Activated CD4-positive, alpha-beta T cell treated with anti-CD3 and anti-CD28 coated beads, Interleukin-2, amount 50 U/mL, for 1 hour (primary cell): ENCODE results near the gene CLDN5.

ENCODE experiments used
- DNase-seq: peaks from one replicate; pipeline ENCODE4 v3.0.0-alpha.2; 2020

CLDN5 gene

GRCh38 chr22:19501897-19502447, 22.2 kb downstream of the CLDN5 start:
- no peak for DNase-seq

DNA sequence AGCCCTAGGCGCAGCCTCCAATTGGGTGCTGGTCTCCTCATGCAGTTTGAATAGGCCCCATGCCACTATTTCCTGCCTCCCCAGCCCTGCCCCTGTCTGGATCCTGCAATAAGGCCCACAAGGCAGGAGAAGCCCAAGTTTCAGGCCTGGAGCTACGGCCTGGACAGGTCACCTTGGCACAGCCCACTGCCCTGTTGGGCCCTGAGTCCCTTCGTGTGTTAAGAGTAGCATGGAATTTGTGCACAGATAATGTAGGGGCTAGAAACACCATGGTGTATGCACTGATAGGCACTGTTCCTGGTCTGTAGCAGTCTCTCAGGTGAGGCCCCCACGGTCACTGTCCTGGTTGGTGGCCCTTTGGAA, 24.3 kb downstream of the CLDN5 start:
- no peak for DNase-seq

DNA sequence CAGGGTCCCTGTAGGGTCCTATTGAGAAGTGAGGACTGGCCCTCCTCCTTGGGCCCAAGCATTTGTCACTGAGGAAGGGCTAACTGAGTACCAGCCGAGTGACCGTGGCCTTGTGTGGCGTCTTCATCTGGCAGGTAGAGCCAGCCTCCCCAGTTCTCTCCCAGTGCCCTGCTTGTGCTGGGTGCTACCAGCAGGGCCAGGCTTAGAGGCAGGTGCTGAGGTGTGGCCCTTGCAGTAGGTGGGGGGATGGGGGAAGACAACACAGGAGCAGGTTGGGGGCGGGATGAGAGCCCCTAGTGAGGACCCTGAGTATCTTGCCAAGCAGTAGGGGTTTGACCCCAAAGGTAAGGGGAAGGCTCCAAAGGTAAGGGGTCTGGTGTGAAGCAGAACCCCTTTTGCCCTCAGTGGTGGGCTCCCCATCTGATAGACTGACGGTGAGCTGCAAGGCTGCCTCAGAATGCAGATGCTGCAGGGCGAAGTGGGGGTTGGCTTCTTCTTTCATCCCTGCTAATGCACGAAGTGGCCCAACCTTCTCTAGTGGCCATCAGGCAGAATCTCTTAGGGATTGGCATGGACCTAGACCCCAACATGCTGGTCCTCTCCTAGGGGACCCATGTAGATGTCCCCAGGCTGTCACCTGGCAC, 24.9 kb downstream of the CLDN5 start:
- DNase-seq: no peak

GRCh38 chr22:19498866-19499190, 25.4 kb downstream of the CLDN5 start:
- no peak for DNase-seq

DNA sequence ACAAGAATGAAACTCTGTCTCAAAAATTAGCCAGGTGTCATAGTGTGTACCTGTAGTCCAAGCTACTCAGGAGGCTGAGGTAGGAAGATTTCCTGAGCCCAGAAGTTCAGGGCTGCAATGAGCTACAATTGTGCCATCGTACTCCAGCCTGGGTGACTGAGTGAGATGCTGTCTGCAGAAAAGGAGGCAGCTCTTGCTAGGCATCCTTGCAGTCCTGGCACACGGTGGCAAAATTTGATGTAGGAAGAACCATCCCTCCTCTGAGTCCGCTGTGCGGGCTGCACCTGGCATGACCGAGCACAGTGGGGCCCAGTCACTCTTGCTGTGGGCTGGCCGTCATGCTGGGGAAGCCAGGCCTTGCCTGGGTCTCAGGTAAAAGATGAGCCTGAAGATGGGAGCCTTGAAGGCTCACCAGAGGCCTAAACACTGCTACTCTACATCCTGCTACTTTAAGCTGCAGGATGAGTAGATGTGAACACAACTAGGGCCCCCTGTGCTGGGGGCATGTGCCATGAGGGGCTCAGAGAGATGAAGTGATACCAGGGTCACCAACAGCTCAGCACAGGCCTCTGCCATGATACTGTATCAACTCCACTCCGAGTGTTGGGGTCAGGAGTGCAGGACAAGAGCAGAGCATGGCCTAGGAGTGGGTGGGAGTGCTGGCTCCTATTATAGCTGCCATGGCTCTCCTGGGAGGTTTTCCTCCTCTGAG, 25.9 kb downstream of the CLDN5 start:
- DNase-seq: no peak

- no peak for DNase-seq
Observed at GRCh38 chr22:19497245-19497644, 27.0 kb downstream of the CLDN5 start.

DNA sequence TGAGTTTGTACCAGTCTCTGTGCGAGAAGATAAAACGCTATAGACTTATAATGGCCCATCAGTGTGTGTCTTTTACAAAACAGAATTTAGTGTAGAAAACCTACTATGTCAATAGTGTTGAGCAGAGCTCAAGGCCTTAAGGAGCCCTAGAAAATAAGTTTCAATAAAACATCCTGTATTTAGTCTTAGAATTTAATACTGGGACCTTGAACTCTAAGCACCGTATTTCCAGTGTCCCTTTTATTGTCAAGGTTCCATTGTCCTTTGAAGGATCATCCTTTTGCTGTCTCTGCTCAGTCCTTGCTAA, 27.9 kb downstream of the CLDN5 start:
- no peak for DNase-seq

DNA sequence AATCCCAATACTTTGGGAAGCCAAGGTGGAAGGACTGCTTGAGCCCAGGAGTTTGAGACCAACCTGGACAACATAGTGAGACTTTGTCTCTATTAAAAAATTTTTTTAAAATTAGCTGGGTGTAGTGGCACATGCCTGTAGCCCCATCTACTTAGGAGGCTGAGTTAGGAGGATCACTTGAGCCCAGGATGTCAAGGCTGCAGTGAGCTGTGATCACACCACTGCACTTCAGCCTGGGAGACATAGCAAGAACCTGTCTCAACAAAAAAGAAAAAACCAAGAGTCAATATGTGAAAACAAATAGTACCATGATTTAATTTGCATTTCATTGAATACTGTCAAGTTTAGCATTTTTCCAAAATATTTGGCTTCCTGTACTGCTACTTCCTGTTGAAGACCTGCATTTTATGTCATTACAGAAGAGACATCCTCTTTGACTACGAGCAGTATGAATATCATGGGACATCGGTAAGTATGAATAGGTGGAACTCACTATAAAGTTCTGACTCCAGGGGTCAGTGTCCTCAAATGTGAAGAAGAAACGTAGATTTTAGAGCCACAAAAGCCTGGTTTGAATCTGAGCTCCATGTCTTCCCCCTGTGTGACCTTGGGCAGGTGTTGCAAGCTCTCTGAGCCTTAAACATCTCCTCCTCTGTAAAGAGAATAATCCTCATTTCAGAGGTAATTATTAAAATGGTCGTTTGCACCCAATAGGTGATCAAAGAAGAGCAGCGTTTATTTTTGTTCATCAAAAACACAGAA, 28.5 kb downstream of the CLDN5 start:
- no peak for DNase-seq

DNA sequence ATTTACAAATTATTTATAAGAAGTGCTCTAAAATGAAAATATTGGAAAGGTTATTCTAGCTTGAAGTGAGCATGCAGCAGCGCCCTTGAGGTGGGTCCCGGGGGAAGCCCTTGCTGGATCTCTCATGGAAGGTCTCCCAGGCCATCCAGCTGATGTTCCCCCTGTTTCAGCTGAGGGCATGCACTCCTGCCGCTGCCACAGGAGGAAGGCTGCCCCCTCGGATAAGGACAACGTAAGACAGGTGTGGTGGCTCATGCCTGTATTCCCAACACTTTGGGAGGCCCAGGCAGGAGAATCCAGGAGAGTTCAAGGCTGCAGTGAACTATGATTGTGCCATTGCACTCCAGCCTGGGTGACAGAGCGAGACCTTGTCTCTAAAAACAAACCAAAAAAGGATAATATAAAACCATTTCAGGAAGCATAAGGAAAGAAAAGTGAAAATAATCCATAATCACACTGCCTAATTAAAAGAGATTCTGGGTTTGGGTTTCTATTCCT, 29.5 kb downstream of the CLDN5 start:
- DNase-seq: no peak

DNA sequence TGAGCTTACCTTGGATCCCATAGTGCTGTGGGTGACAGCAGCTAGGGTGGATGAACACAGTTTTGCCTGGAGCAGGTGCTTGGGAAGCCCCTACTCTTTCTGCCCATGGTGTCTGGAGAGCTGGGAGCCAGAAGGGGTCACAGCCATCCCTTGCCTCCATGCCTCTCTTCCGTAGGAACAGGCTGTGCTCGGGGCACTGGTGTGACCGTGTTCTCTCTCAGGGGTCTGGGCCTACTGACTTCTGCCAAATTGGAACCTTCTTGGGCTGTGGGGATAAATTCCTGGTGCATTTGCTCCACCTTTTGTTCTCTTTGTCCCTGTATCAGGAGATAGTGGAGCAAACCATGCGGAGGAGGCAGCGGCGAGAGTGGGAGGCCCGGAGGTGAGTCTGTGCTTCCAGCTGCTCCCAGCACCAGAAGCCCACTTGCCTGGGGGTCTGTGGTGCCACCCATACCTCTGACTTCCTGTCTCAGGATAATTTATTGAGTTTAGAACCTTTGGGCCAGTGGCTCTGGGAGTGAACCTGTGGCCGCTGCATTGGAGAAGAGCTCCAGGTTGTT, 30.1 kb downstream of the CLDN5 start:
- DNase-seq: no peak

DNA sequence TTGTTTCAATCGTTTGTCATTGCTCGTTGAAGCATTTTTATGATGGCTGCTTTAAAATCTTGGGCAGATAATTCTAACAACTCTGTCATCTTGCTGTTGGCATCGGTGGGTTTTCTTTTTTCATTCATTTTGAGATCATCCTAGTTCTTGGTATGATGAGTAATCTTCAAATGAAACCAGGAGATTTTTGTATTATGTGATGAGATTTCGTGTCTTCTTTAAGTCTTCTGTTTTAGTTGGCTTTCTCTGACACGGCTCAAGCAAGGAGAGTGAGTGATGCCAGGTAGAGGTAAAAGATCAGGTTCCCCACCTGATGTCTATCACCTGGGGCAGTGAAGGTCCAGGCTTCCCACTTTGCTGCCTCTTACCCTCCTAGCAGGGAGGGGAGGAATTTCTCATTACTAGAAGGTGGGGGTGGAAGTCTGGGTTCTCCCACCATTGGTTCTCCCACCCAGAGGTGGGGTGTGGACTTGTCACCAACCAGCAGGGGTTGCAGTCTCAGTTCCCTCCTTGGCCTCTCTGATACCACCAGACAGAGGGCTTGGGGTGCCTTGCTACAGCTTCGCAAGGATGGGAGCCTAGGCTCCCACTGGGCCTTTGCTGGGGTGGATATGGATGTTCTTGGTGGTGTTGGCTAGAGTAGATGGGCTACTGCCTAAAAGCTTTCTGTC, 31.6 kb downstream of the CLDN5 start:
- DNase-seq: no peak

- DNase-seq: no peak
Observed at GRCh38 chr22:19490628-19491230, 33.5 kb downstream of the CLDN5 start.

- DNase-seq: no peak
Observed at GRCh38 chr22:19488884-19489843, 35.0 kb downstream of the CLDN5 start.

GRCh38 chr22:19488285-19488684, 35.9 kb downstream of the CLDN5 start:
- no peak for DNase-seq

DNA sequence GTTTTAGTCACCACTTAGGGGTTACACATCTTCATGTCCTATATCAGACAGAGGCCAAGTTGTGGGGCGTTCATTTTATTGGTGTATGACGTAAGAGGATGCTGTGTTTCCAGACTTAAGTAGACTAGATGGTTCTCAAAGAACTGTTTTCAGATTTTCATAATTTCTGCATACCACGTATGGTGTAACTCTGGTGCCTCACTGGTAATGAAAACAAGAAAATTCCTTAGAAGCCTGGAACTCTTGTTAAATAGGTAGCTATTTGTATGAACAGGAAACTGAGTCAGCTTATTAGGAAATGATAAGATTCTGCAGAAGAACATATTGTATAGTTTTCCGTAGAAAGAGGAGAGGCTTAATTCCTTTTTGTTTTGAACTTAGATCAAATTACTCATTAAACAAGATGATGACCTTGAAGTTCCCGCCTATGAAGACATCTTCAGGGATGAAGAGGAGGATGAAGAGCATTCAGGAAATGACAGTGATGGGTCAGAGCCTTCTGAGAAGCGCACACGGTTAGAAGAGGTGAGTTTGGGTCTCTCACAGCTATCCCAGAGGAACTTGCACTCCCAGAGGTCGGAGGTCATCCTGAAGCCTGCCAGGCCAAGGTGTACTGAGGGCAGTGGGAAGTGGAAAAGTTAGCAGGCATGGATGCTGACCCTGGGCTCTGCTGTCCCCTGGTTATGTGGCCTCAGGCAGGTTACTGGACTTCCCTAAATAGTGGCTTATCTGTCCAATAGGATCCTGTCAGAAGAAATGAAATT, 40.5 kb downstream of the CLDN5 start:
- DNase-seq: no peak

- no peak for DNase-seq
Observed at GRCh38 chr22:19482297-19482696, 41.9 kb downstream of the CLDN5 start.

DNA sequence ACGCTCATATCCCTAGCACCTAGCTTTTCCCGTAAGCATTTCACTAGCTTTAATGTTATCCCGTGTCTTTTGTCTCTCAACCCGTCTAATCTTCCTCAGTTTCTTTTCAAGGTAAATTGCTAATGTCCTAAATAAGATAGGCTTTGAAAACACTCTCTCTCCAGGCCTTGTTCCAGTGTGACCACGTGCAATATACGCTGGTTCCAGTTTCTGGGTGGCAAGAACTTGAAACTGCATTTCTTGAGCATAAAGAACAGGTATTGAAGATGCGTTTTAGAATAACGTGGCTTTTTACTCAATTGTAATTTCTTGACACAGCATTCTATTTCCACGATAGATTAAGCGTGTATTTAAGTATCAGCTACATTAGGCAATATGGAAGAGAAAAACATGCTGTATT, 43.4 kb downstream of the CLDN5 start:
- no peak for DNase-seq

- DNase-seq: no peak
Observed at GRCh38 chr22:19480173-19480568, 44.0 kb downstream of the CLDN5 start.

DNA sequence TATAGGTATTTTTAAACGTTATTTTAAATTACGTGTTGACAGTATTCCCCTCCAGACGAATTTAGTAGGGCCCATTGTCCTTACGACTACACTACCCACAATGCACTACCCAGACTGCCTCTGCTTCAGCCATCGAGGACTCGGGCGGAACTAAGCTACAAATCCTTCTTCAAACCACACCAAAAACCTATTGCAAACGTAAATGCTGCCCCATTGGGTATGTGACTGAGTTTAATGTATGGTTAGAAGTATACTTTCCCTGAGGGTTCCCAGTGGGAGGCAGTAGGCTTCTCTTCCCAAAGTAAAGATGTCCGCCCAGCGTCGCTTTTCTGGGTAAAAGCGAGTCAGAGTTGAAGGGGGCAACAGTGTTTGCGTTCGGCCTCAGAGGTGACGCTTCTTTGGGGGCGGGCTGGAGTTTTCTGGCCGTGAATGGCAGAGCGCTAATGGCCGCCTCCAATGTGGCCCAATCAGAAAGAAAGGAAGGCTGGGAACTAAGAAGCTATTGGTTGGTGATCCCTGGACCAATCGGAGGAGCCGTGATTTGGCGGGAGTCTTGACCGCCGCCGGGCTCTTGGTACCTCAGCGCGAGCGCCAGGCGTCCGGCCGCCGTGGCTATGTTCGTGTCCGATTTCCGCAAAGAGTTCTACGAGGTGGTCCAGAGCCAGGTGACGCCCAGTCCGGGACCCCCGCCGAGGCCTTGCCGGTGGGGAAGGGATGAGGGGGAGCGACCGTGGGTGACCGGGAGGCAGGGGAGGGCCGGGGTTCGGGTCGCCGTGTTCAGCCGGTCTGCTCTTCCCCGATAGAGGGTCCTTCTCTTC, 44.6 kb downstream of the CLDN5 start, which contains the start of gene CDC45:
CDC45 (plus strand) TSS at position 566 of the 818 bp plus-strand sequence; CDS start at position 615, 49 bp downstream.
- peak; percentile 93 for DNase-seq
